Iris pigment epithelial cell (primary cell): ENCODE data around the gene NAALADL2.
"Not testable (repeated sequence)": the region's sequence is repeated elsewhere in the genome, so short reads cannot be mapped to it uniquely, and the experiment has no call there.

ENCODE experiments used
- DNase-seq: peaks from one replicate; pipeline ENCODE4 v3.0.0-alpha.2; 2011; ENCODE audit warnings: low read depth

Gene NAALADL2

DNA sequence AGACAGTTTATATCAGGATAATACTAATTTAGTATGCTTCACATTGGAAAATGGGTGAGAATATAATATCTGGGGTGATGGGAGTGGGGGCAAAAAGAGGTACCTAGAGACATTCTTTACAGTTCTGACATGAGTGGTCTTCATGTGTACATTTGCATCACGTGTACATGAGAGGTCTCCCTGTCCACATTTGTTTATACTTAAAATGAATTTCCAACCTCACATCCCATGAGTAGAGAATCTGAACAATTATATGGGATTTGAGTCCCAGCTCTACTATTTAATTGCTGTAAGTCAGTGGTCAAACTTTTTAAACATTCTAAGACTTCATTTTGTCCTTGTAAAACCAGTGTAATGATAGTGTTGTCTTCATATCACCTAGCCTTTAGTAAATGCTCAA is 408.4 kb downstream of the NAALADL2 start:
- peak; percentile 15 for DNase-seq

DNA sequence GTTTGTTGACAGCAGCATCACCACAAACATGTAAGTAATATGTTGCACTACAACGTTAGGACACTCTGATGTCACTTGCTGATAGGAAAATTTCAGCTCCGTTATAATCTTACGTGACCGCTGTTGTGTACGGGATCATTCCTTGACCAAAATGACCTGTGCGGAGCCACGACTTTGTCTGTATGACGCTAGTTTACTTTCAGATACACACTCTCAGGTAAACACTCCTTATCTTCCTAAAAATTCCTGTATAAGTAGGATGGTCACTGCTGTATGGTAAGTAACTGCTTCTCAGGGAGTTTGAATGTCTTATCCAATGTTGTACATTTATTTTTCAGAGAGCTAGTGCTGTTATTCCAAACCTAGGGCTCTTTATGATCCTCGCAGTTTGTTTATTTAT is 410.3 kb downstream of the NAALADL2 start:
- no peak for DNase-seq

DNA sequence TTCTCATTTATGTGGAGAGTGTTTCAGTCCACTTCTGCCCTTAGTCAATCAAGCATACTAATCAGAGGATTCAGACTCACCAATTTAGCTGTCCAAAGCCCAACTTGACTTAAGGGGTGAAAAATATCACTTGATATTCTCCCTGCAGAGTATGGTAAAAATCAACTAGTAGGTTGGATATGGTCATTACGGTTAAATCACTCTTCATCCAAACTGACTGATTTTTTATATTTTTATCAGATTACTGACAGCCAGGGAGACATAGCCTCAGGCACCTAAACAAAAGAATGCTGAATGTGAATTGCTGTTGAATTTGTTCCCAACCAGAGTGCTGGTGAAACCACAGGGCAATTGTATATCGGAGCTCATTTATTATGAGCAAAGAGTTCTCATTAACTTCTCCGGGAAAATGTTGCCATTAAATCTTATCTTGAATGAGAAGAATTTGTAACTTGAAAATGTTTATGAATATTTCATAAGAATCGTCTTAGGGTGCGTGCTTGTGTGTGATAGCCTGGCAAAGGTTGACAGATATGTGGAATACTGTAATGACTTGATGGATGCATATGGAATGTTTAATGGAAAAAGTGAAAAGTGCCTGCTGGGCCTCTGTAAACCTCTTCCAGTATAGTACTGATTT is 411.2 kb downstream of the NAALADL2 start:
- DNase-seq, result peak; percentile 32

DNA sequence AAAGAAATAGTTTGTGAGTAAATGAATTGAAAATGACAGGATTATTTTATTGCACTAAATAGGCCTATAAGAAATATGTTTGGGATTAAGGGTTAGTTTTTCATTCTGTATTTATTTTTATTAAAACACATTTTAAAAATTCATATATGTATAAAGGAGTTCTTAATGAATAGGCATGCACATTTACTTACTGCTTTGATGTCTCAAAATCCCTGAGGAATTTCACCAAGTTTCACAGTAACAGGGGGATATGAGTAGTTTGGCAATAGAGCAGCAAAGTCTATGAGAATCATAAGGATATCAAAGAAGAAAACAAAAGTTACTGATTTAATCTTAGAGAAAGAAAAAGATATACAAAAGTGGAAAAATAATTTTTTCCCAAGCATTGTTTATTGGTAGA is 411.7 kb downstream of the NAALADL2 start:
- DNase-seq, result no peak

DNA sequence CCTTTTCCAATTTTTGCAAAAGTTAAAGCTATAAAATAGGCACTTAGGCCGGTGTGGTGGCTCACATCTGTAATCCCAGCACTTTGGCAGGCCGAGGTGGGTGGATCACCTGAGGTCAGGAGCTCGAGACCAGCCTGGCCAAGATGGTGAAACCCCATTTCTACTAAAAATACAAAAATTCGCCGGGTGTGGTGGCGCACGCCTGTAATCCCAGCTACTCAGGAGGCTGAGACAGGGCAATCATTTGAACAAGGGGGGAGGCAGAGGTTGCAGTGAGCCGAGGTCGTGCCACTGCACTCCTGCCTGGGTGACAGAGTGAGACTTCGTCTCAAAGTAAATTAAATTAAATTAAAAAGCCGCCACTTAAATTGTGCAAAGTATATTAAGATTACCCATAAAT is 412.3 kb downstream of the NAALADL2 start:
- DNase-seq, result not testable (repeated sequence)

DNA sequence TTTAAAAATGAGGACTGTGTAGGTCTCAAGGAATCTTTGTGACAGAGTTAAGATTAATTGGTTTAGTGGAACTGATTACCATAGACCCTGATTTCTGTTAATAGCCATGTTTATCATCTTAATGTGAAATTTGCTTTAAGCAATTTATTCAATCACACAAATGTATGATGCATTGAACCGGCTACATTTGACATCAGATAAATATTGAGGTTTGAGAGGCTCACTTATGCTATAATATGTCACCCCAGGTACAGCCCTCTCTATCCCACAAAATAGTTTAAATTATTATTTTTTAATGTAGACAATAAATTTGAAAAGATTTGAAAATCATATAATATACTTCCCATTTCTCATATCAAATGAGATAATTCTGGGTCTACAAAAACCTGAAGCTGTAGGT is 413.3 kb downstream of the NAALADL2 start:
- no peak for DNase-seq

DNA sequence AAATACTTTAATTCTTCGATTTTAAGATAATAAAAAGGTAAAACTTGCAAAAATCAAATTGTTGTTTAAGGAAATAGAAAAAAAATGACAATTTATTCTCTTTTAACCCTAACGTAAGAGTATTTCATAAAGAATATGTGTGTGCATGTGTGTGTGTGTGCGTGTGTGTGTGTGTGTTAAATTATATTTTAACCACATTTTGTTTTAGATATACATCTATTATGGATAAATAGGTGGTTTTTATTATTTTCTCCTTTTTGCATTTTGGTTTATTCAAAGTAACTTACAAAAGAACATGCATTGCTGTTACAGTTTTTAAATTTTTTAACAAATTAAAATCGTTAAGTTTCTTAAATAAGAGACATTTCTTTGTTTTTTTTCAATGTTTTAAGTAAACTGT is 414.4 kb downstream of the NAALADL2 start:
- no peak for DNase-seq

DNA sequence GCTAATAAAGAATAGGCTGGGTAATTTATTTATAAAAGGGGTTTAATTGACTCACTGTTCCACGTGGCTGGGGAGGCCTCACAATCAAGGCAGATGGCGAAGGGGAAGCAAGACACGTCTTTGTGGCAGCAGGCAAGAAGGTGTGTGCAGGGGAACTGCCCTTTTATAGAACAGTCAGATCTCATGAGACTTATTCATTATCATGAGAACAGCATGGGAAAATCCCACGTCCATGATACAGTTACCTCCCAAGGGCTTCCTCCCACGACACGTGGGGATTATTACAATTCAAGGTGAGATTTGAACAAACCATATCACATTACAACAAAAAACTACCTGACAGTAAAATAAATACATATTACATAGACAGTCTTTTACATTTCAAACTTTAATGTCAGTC is 414.9 kb downstream of the NAALADL2 start:
- DNase-seq, result no peak

DNA sequence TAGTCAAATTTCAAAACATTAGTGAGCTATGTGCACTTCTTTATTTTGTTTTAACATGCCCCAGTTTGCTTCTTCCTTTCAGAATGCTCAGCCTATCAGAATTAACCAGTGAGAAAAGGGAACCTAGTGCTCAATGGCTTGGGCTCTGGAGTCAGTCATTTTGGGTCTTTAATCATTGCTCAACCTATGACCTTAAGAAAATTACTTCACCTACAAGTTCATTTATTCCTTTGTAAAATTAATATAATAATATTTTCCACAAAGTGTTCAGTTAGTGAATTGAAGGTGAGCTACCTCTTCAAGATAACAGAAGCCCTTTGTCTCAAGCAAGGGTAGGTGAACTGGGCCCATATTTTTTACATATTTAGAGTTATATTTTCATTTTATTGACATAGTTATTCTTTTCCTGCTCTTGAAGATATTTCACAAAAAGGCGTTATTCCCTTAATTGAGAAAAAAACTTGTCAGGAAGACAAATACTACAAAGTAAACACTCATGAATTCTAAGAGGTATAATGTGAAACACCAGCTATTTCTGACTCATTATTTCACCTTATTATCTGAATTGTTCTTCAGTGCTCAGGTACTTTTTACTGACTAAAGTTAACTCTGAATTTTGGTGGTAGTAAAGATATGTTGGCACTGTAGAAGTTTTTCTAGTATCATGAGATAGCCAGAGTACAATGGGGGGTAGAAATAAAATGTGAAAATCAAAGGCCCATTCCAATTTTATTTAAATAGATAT is 415.5 kb downstream of the NAALADL2 start:
- no peak for DNase-seq

DNA sequence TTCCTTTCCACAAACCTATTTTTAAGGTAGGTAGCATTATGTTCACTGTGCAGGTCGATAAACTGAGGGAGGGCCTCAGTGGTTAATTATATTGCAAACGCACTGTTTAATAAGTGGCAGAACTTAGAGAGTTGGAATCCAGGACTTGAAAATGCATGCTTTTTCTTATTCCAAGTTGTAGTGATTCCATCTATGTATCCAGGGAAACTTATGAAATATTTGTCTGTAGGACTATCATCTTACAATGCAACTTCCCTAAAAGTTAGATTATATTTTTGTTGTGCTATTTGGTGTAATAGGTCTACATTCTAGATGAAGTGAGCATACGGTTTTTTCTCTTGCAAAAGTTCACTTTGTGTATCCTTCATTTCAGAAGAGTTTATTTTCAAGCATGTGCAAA is 419.5 kb downstream of the NAALADL2 start:
- no peak for DNase-seq

DNA sequence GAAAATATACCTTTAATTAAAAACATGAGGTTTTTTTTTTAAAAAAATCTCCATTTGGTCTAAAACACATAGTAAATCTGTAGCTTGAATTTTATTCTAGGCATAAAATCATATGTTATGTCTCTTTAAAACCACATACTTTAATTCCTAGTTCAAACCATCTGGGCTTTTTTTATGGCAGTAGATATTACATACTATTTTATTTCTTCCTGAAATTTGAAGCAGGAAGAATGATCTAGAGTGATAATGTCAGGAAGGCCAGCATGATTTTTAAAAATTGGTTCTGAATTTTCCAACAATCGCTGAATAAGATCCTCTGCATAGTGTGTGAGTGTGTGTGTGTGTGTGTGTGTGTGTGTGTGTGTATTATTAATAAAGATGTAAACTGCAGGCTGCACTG is 420.3 kb downstream of the NAALADL2 start:
- DNase-seq, result no peak

DNA sequence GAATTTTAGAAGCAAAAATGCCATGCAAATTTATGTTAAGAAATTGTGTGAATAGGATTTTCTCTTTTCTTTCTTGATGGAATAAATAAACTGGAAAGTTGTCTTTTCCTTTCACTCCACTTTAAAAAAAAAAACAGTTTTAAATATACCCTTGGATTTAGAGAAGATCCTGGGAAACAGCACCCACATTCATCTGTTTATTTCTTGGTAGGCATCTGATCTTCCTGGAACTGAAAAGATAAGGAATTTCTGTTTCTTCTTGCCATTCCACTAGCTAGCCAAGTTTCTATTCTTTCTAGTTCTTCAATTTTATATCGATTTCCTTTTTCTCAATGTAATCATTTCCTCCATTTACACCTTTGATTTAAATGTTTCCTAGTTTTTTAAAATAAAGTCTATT is 420.8 kb downstream of the NAALADL2 start:
- no peak for DNase-seq

DNA sequence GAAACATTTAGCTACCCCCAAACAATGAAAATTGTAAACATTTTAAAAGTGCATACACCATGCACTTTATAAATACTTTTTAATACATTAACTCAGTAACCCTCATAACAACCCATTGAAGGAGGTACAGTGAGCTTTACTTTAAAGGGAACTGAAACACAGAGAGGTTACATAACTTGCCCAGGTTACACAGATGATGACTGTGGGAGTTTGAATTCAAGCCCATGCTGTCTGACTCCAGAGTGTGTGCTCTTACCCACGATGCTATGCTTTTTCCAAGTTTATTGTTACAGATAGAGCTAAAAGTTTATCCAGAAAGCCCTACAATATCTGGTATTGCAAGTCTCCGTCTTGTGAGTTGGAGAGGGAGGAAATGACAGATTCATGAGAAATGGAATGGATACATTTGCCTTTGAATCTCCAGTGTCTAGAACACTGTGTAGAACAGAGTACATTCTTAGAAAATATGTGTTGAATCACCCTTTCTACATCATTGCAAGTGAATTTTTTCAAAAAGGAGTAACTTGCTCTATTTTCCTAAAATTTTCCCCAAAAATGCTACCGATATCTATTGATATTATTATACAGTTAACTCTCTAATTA is 428.3 kb downstream of the NAALADL2 start:
- peak; percentile 86 for DNase-seq

DNA sequence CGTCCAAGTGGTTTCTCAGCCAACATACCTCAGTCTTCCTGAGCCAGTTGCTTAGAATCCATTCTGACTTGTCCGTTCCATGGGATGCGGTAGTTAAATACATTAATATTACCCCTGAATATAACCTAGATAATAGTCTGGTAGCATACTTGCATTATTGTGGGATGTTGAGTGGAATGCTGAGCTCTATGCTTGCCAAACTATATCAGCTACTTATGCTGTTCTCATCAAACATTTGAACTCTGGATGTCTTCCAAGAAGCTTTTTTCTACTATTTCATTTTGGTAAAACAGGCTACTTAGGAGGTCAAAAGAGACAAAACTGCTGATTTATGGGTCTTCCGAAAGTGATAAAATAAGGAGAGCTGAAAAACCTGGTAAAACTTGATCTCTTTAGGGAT is 429.5 kb downstream of the NAALADL2 start:
- DNase-seq, result peak; percentile 82

DNA sequence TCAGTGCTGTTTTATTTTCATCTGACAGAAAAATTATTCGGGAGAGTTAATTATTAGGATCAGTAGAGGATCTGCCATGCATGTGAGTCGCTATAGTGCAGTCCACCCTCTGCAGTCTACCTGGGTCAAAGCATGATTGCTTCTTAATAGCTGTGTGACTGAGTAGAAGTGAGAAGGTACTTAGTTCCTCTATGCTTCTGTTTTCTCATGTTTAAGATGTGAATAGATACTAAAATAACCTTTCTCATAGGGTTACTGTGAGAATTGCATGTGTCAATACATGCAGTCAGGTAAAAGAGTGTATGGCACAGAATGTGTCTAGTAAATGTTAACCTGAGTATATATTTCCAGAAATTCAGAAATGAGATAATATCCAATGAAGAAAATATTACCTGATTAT is 435.7 kb downstream of the NAALADL2 start:
- DNase-seq, result no peak

DNA sequence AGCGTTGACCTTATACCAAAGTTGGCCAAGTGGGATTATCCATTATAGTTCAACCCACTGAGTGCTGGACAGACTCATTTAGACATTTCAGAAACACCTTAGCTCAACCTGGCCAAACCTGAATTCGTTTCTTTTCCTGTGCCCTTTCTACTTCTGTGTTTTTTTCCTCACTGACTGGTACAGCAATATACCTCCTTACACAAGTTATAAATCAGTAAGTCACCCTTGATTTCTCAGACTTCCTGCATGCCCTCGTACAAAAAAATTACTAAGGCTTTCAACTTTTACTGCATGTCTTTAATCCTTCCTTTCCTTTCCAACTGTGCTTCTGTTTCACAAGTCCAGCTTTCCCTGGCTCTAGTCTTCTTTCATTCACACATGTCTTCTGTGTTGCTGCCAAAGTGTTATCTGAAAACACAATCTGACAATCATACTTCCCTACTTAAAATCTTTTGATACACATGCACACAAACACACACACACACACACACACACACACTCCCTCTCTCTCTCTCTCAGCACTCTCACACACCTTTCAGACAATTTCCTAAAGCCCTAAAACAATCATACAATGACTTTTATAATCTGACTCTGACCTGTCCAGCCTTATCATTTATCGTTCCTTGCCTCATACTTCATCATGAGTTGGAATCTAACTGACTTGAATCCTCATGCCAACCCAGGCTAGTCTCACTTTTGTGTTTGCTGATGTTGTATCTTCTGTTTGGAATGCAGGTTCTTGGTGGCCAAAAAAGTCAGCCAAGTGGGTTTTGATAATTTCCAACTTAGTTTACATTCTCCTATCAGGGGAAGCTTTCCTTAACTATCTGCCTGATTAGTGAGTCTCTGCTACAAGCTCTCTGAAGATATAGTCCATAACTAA is 436.4 kb downstream of the NAALADL2 start:
- peak; percentile 9 for DNase-seq

DNA sequence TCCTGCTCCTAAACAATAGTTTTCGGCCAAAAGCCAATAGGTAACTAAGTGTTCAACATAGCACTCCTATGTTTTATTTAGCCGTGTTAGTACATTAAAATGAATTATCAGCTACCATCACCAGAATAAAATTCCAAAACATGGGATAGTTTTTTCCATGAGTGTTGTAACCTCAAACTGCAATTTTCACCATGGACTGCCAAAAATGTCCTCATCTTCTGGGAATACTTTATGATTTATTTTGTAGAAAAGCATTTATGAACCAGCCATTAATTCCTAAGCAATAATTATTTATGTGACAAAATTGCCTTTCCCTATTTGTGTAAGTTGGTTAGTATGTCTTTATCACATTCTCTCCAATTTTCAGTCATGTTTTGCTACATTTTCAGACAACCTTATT is 438.1 kb downstream of the NAALADL2 start:
- DNase-seq, result no peak

DNA sequence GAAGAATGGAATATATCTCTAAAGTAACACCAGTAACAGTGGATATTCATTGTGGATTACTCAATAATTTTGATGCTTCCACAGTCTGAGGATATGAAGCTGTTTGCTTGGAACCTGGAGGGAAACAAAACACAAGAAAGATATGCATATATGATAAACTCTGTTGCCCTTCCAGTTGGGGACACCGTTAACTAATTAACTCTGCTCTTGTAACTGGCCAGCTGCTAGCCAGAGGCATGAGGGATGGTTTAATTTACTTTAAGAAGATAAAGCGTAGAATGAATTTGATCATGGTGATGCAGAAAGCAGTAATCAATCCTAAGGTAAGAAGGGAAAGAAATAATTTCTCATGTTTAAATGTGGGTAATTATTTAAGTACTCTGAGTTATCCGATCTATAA is 442.6 kb downstream of the NAALADL2 start:
- no peak for DNase-seq

DNA sequence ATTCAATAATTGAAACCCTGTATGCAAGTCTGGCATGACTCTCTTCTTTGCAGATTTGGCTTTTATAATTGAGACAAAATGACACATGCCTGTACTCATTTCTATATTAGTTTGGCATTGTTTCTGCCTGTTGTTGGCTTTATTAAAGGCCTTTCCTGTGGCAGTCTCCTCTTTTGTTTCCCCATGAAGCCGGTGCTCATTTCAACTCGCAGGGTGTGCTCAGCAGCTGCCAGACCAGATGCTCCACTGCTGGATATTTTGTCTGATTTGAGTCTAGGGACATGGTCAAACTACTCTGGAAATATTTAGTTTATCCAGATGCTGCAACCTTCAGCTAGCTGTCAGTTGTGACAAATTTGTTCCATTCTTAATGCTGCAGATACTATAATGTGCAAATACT is 445.3 kb downstream of the NAALADL2 start:
- DNase-seq, result no peak

DNA sequence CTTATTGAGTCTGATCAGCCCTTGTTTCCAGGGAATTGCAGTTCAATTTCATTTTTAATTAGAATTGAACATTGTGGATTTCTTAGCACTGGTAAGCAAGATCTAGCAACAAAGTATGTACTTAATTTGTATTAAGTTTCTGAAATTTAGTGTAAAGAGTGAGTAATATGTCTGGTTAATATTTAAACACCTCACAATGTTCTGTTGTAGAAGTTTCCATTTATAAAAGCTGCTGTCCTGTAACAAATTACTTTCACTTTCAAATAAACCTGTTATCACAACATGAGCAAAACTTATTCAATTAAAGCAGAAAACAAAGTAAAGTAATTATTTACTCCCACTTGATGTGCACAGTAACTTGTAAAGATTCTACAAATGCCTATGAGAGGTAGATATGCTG is 448.5 kb downstream of the NAALADL2 start:
- DNase-seq, result no peak

DNA sequence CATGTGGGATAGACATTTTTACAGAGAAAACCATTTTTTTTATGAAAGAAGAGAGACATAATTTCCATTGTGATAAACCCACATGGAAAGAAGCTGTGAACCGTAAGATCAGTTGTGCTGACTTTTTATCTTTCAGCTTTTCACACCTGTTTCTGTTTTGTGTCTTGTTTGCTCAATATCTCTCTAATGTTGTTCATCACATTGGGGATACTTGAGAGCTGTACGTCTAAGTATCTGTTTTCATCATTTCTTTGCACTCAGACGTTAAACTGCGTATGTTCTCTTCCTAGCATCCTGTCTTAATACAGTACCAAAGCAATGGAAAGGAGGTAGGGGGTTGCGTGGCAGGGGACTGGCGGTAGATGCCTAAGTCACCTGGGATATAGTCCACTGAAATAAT is 449.0 kb downstream of the NAALADL2 start:
- DNase-seq, result no peak

DNA sequence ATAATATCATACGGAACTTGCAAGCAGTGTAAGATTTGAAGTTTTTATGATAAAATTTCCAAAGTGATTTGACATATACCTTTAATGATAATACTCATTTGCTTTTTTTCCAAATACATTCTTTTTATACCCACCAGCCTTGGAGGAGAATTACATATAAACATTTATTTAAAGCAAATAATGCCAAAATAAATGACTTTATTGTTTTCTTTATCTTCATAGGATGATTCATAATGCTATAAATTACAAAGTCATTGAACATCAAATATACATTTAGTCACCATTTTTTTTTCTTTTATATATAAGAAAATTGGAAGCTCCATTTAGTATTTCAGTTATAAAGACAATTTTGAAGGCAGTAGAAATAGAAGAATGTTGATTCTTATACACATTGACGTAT is 450.9 kb downstream of the NAALADL2 start:
- no peak for DNase-seq

DNA sequence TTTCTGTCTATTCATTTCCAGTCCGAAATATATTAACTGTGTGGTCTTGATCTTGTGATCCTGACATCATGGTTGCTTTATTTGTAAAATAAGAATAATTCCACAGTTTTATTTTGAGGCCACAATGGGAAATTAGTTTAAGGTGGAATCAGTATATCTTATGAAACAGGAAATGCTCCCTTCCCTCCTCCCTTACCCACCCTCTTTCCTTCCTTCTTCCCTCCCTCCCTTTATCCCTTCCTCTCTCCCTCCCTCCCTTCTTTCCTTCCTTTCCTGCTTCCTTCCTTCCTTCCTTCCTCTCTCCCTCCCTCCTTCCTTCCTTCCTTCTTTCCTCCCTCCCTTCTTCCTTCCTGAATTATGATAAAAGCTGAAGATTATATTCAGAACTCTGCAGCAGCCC is 452.3 kb downstream of the NAALADL2 start:
- DNase-seq, result no peak
